ENCODE data around the gene NEURL3.

- no peak for TF ChIP-seq CTCF (IDR thresholded peaks at IDR 0.05; ENCODE audit: low read depth, low read length)
- TF ChIP-seq POLR2A (IDR thresholded peaks at IDR 0.05; ENCODE audit: extremely low read depth, insufficient read length): no peak
- no peak for TF ChIP-seq MYC (IDR thresholded peaks at IDR 0.05; ENCODE audit: low read depth, low read length)
These were observed 18.5 kb downstream of the NEURL3 start for GRCh38 chr2:96486696-96487095.
